ENCODE measurements around the gene LMTK2.

DNA sequence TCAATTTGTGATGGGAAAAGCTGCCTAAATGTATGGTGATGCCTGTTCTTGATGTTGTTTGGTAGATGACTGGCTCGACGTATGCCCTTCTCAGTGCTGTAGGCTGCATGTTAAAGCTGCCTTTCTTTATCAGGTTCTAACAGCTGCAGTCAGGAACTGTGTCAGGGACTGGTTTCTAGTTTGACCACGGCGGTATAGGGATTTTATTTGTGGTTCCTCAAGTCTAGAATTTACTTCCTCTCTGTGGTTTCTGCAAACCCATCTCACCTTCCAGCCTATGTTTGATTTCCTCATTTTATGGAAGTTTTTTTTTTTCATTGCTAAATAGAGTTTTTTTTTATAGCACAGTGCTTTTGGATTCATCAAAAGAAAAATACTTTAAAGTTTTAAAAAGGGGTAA is 26.5 kb downstream of the LMTK2 start:
- TF ChIP-seq ZNF274 (IDR thresholded peaks at IDR 0.05; ENCODE audit: low read depth, low read length) (no peak), YY1 (IDR thresholded peaks at IDR 0.05; ENCODE audit: insufficient read depth, insufficient read length) (no peak), SUZ12 (IDR thresholded peaks at IDR 0.05; ENCODE audit: extremely low read depth, insufficient read depth, insufficient read length) (no peak)
